Measurements from ENCODE around the gene RPS3A.

The RPS3A gene

GRCh38 chr4:151143162-151143561, 43.7 kb downstream of the RPS3A start:
- Histone ChIP-seq H2AFZ (ENCODE audit: low read depth, low read length, severe bottlenecking) (no peak overlapping the region), H3K9me2 (replicated peaks; ENCODE audit: insufficient read depth, low read length) (no peaks in the 10 kb centered on the region), H3K4me3 (ENCODE audit: insufficient read depth, low read length, poor library complexity, severe bottlenecking) (no peak overlapping the region), H3K27ac (ENCODE audit: low read depth, low read length) (no peak overlapping the region), H3K9ac (ENCODE audit: low read length) (no peak overlapping the region), H3K79me2 (ENCODE audit: insufficient read depth, low read length) (no peaks in the 10 kb centered on the region), H3F3A (ENCODE audit: insufficient read depth) (no peaks in the 10 kb centered on the region), H4K20me1 (ENCODE audit: low read depth, low read length) (no peaks in the 10 kb centered on the region), H3K27me3 (ENCODE audit: low read length) (no peaks in the 10 kb centered on the region), H3K9me3 (ENCODE audit: insufficient read depth, low read length) (no peaks in the 10 kb centered on the region), H3K4me2 (ENCODE audit: low read depth, low read length, poor library complexity, severe bottlenecking) (no peak overlapping the region), H3K36me3 (ENCODE audit: low read length) (no peaks in the 10 kb centered on the region)
- TF ChIP-seq EZH2phosphoT487 (conservative IDR thresholded peaks at IDR 0.05; ENCODE audit: low read length): no peak
- TF ChIP-seq, protein P1, sequence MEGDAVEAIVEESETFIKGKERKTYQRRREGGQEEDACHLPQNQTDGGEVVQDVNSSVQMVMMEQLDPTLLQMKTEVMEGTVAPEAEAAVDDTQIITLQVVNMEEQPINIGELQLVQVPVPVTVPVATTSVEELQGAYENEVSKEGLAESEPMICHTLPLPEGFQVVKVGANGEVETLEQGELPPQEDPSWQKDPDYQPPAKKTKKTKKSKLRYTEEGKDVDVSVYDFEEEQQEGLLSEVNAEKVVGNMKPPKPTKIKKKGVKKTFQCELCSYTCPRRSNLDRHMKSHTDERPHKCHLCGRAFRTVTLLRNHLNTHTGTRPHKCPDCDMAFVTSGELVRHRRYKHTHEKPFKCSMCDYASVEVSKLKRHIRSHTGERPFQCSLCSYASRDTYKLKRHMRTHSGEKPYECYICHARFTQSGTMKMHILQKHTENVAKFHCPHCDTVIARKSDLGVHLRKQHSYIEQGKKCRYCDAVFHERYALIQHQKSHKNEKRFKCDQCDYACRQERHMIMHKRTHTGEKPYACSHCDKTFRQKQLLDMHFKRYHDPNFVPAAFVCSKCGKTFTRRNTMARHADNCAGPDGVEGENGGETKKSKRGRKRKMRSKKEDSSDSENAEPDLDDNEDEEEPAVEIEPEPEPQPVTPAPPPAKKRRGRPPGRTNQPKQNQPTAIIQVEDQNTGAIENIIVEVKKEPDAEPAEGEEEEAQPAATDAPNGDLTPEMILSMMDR (IDR thresholded peaks at IDR 0.05; ENCODE audit: insufficient read depth, low read length, poor library complexity, severe bottlenecking): no peak

DNA sequence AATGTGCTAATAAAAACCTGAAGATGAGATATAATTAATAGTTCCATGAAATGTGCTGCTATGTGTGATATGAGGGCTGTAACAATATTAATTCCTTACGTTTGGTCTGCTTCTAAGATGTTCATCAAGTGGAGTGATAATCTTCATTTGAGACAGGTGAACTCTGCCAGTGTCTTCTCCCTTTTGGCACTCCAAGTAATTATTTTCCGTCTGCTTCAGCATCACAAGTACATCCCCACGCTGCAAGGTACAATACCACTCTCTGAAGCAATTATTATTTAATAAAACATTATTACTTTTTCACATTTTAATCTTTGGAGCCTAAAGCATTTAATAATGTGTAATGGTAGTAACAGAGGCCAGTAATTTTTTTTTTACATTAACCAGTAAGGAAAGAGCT, 44.4 kb downstream of the RPS3A start:
- no peak overlapping the region for H3K4me2 ChIP-seq (ENCODE audit: low read depth, low read length, poor library complexity, severe bottlenecking)
- H4K20me1 ChIP-seq (ENCODE audit: low read depth, low read length): no peaks in the 10 kb centered on the region
- H3K4me3 ChIP-seq (ENCODE audit: insufficient read depth, low read length, poor library complexity, severe bottlenecking): no peak overlapping the region
- no peaks in the 10 kb centered on the region for H3K36me3 ChIP-seq (ENCODE audit: low read length)
- no peaks in the 10 kb centered on the region for H3K9me3 ChIP-seq (ENCODE audit: insufficient read depth, low read length)
- no peaks in the 10 kb centered on the region for H3K9me2 ChIP-seq (replicated peaks; ENCODE audit: insufficient read depth, low read length)
- no peak overlapping the region for H3K27ac ChIP-seq (ENCODE audit: low read depth, low read length)
- H3K27me3 ChIP-seq (ENCODE audit: low read length): no peaks in the 10 kb centered on the region
- H3F3A ChIP-seq (ENCODE audit: insufficient read depth): no peaks in the 10 kb centered on the region
- H3K9ac ChIP-seq (ENCODE audit: low read length): no peak overlapping the region
- no peak overlapping the region for H2AFZ ChIP-seq (ENCODE audit: low read depth, low read length, severe bottlenecking)
- no peaks in the 10 kb centered on the region for H3K79me2 ChIP-seq (ENCODE audit: insufficient read depth, low read length)
- TF ChIP-seq, protein P1 (IDR thresholded peaks at IDR 0.05; ENCODE audit: insufficient read depth, low read length, poor library complexity, severe bottlenecking): no peak
- no peak for TF ChIP-seq EZH2phosphoT487 (conservative IDR thresholded peaks at IDR 0.05; ENCODE audit: low read length)

DNA sequence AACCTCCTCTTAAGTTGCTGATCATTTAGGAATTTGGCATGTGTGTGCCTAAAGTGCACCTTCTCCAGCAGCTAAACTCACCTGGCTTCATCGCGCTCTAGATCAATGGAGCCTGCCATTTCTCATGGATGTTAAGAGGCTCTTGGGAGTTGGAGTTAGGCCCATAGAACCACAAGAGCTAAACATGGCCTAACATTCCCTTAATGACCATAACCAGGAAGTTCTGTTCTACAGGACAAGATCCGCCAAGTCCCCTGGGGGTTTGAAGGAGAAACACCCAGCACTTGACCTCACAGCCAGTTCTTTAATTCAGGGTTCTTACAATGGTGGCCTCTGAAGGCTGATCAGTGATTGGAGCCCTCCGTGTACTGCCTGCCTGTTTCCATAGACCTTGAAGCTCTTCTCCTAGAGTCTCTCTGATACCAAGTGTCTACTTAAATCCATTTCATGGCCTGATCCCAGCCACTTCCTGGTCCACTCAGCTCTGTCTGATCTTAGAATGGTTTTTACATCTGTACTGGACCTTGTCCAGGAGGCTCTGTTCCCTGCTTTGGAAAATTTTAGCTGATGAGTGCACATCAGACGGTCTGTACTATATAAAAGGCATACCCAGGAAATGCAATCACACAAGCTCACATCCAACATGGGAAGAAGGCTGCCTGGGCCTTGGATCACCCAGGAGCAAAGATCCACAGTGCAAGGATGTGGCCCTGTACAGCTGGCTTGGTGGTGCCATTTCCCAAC, 45.1 kb downstream of the RPS3A start:
- H3K4me2 ChIP-seq (ENCODE audit: low read depth, low read length, poor library complexity, severe bottlenecking): no peak overlapping the region
- no peaks in the 10 kb centered on the region for H3K79me2 ChIP-seq (ENCODE audit: insufficient read depth, low read length)
- H3K9me2 ChIP-seq (replicated peaks; ENCODE audit: insufficient read depth, low read length): no peaks in the 10 kb centered on the region
- H3F3A ChIP-seq (ENCODE audit: insufficient read depth): no peaks in the 10 kb centered on the region
- H4K20me1 ChIP-seq (ENCODE audit: low read depth, low read length): no peaks in the 10 kb centered on the region
- H3K36me3 ChIP-seq (ENCODE audit: low read length): no peaks in the 10 kb centered on the region
- H3K27ac ChIP-seq (ENCODE audit: low read depth, low read length): no peak overlapping the region
- no peak for TF ChIP-seq EZH2phosphoT487 (conservative IDR thresholded peaks at IDR 0.05; ENCODE audit: low read length)
- TF ChIP-seq, protein P1 (IDR thresholded peaks at IDR 0.05; ENCODE audit: insufficient read depth, low read length, poor library complexity, severe bottlenecking): no peak
- H2AFZ ChIP-seq (ENCODE audit: low read depth, low read length, severe bottlenecking): no peak overlapping the region
- H3K9ac ChIP-seq (ENCODE audit: low read length): no peak overlapping the region
- H3K9me3 ChIP-seq (ENCODE audit: insufficient read depth, low read length): no peaks in the 10 kb centered on the region
- H3K4me3 ChIP-seq (ENCODE audit: insufficient read depth, low read length, poor library complexity, severe bottlenecking): no peak overlapping the region
- H3K27me3 ChIP-seq (ENCODE audit: low read length): no peaks in the 10 kb centered on the region
